MM.1S (cell line): ENCODE results near the gene NCSTN.

Experiments used
- CTCF ChIP-seq: fragments of 300-600 bp; sonication (generic); IDR thresholded peaks from 2 replicates; pipeline ENCODE4 v1.5.1; 2016; ENCODE audit warnings: antibody characterized with exemption, low read length, mixed read lengths
- EZH2 ChIP-seq: fragments of 300-600 bp; sonication (generic); optimal IDR thresholded peaks from 2 replicates; pipeline ENCODE3; 2017; ENCODE audit warnings: low read depth, mild to moderate bottlenecking, antibody characterized with exemption, low read length, mixed read lengths
- EZH2phosphoT487 ChIP-seq: fragments of 300-600 bp; sonication (generic); IDR thresholded peaks from 2 replicates; pipeline ENCODE4 v1.6.1; 2018; ENCODE audit warnings: antibody characterized with exemption, low read length

GRCh38 chr1:160402001-160402795 is 59.0 kb downstream of the NCSTN start:
- TF ChIP-seq CTCF: no peak
- no peak for TF ChIP-seq EZH2phosphoT487
- no peak for TF ChIP-seq EZH2
